Effector CD8-positive, alpha-beta T cell (primary cell): ENCODE data around the gene RSPO4.

Experiments
- DNase-seq: peaks from one replicate; lab custom pipeline; 2025; lab: John Stamatoyannopoulos, UW

Gene RSPO4

GRCh38 chr20:910132-910869, 91.8 kb downstream of the RSPO4 start:
- no peak for DNase-seq

- no peak for DNase-seq
Measured at GRCh38 chr20:909641-910040, 92.5 kb downstream of the RSPO4 start.
